ENCODE measurements around the gene CDCA3.

Gene CDCA3

DNA sequence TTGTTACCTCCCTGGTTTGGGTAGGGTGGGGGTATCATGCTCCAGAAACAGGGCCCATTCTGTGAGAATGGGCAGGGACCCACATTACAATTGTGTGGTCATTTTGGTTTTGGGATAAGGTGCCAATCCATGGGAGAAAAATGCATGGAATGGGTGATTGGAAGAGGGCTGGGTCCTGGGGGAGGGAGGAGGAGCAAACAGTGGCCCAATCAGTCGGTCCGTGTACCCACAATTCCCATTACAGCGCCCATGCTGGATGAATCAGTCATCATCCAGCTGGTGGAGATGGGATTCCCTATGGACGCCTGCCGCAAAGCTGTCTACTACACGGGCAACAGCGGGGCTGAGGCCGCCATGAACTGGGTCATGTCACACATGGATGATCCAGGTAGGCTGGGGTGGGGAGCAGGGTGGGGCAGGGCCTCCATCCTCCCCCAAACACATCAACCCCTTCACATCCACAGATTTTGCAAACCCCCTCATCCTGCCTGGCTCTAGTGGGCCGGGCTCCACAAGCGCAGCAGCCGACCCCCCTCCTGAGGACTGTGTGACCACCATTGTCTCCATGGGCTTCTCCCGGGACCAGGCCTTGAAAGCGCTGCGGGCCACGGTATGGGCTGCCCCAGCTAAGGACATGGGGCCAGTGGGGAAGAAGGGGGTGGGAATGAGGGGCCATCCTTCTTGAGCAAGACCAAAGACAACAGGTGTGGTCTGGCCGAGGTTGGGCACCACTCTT lies 12.7 kb upstream of the CDCA3 start:
- H3K4me3 ChIP-seq (ENCODE audit: low read length) = no peak overlapping the region
- no peak overlapping the region for H3K27ac ChIP-seq (ENCODE audit: low read length)
- H3K27me3 ChIP-seq (replicated peaks; ENCODE audit: insufficient read depth, low read length) = no peaks in the 10 kb centered on the region
- TF ChIP-seq EZH2 (optimal IDR thresholded peaks at IDR 0.05; ENCODE audit: low read depth, low read length) (no peak), EZH2phosphoT487 (IDR thresholded peaks at IDR 0.05; ENCODE audit: low read length) (no peak)
- TF ChIP-seq, protein P1, sequence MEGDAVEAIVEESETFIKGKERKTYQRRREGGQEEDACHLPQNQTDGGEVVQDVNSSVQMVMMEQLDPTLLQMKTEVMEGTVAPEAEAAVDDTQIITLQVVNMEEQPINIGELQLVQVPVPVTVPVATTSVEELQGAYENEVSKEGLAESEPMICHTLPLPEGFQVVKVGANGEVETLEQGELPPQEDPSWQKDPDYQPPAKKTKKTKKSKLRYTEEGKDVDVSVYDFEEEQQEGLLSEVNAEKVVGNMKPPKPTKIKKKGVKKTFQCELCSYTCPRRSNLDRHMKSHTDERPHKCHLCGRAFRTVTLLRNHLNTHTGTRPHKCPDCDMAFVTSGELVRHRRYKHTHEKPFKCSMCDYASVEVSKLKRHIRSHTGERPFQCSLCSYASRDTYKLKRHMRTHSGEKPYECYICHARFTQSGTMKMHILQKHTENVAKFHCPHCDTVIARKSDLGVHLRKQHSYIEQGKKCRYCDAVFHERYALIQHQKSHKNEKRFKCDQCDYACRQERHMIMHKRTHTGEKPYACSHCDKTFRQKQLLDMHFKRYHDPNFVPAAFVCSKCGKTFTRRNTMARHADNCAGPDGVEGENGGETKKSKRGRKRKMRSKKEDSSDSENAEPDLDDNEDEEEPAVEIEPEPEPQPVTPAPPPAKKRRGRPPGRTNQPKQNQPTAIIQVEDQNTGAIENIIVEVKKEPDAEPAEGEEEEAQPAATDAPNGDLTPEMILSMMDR (IDR thresholded peaks at IDR 0.05; ENCODE audit: low read length) = no peak
- peaks cover 6% of the 10 kb centered on the region for H3K4me1 ChIP-seq (ENCODE audit: low read length)
- peaks cover 10% of the 10 kb centered on the region for H3F3A ChIP-seq (ENCODE audit: insufficient read depth, low read length)
- H3K9ac ChIP-seq (ENCODE audit: low read length) = no peak overlapping the region
- H3K9me2 ChIP-seq (replicated peaks; ENCODE audit: insufficient read depth, low read length) = no peaks in the 10 kb centered on the region
- no peaks in the 10 kb centered on the region for H3K9me3 ChIP-seq (replicated peaks; ENCODE audit: insufficient read depth, low read length)
- no peak overlapping the region for H2AFZ ChIP-seq (ENCODE audit: low read length)
- H4K20me1 ChIP-seq (ENCODE audit: insufficient read depth, low read length) = peaks cover 7% of the 10 kb centered on the region
- peaks cover 14% of the 10 kb centered on the region for H3K79me2 ChIP-seq (ENCODE audit: low read length)
- H3K4me2 ChIP-seq (ENCODE audit: low read depth, low read length) = no peak overlapping the region
- H3K36me3 ChIP-seq (replicated peaks; ENCODE audit: insufficient read depth, low read length) = peaks cover 5% of the 10 kb centered on the region; the same call in 1 of the 2 replicates
- DNase-seq = no peak

DNA sequence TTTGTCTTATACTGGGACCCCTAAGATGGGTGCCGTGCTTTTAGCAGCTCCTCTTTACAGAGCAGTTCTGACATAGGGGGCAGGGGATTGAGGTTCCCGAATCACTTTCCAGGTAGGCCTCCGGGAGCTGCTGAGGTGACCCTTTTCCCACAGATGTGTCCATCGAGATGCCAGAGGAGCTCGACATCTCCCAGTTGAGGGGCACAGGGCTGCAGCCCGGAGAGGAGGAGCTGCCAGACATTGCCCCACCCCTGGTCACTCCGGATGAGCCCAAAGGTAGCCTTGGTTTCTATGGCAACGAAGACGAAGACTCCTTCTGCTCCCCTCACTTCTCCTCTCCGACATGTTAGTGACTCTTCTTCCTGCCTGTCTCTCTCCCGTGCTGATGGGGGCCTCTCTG lies 11.9 kb upstream of the CDCA3 start:
- TF ChIP-seq EZH2 (optimal IDR thresholded peaks at IDR 0.05; ENCODE audit: low read depth, low read length) = no peak
- TF ChIP-seq, protein P1 (IDR thresholded peaks at IDR 0.05; ENCODE audit: low read length) = no peak
- TF ChIP-seq EZH2phosphoT487 (IDR thresholded peaks at IDR 0.05; ENCODE audit: low read length) = no peak
- Histone ChIP-seq H3K4me3 (ENCODE audit: low read length) (no peak overlapping the region), H3K27me3 (replicated peaks; ENCODE audit: insufficient read depth, low read length) (no peaks in the 10 kb centered on the region)

DNA sequence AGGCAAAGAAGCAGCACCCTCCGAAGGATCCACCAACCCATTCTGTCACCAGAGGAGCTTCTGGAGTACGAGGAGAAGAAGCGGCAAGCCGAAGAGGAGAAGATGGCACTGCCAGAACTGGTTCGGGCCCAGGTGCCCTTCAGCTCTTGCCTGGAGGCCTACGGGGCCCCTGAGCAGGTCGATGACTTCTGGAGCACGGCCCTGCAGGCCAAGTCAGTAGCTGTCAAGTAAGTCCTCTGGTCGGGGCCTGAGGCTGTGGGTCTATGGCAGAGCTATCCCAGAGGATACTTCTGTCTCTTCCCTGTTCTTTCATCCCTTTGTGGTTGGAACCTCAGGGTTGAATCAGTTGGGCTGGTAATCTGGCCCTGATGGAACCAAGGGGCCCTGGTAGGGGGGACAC lies 10.3 kb upstream of the CDCA3 start:
- H3K36me3 ChIP-seq (replicated peaks; ENCODE audit: insufficient read depth, low read length) = peaks cover 17% of the 10 kb centered on the region

More for the DNA sequence above, 11.9 kb upstream of the CDCA3 start:
- Histone ChIP-seq H2AFZ (ENCODE audit: low read length) (no peak overlapping the region), H3K79me2 (ENCODE audit: low read length) (peaks cover 7% of the 10 kb centered on the region), H4K20me1 (ENCODE audit: insufficient read depth, low read length) (peaks cover 1% of the 10 kb centered on the region), H3K27ac (ENCODE audit: low read length) (no peak overlapping the region), H3K4me2 (ENCODE audit: low read depth, low read length) (no peak overlapping the region), H3K9ac (ENCODE audit: low read length) (no peak overlapping the region), H3K4me1 (ENCODE audit: low read length) (peaks cover 5% of the 10 kb centered on the region; the same call in 1 of the 2 replicates), H3K36me3 (replicated peaks; ENCODE audit: insufficient read depth, low read length) (peaks cover 8% of the 10 kb centered on the region), H3K9me3 (replicated peaks; ENCODE audit: insufficient read depth, low read length) (no peaks in the 10 kb centered on the region), H3K9me2 (replicated peaks; ENCODE audit: insufficient read depth, low read length) (no peaks in the 10 kb centered on the region), H3F3A (ENCODE audit: insufficient read depth, low read length) (peaks cover 3% of the 10 kb centered on the region)
- DNase-seq = no peak

More for the DNA sequence above, 10.3 kb upstream of the CDCA3 start:
- Histone ChIP-seq H2AFZ (ENCODE audit: low read length) (no peak overlapping the region), H4K20me1 (ENCODE audit: insufficient read depth, low read length) (no peaks in the 10 kb centered on the region), H3K9ac (ENCODE audit: low read length) (no peak overlapping the region), H3K27ac (ENCODE audit: low read length) (no peak overlapping the region), H3K4me1 (ENCODE audit: low read length) (no peaks in the 10 kb centered on the region), H3F3A (ENCODE audit: insufficient read depth, low read length) (no peaks in the 10 kb centered on the region), H3K79me2 (ENCODE audit: low read length) (0 out of 2 replicates have a peak, but pooled peaks cover under 1% of the 10 kb centered on the region), H3K9me2 (replicated peaks; ENCODE audit: insufficient read depth, low read length) (no peaks in the 10 kb centered on the region), H3K9me3 (replicated peaks; ENCODE audit: insufficient read depth, low read length) (no peaks in the 10 kb centered on the region), H3K4me2 (ENCODE audit: low read depth, low read length) (no peak overlapping the region), H3K27me3 (replicated peaks; ENCODE audit: insufficient read depth, low read length) (no peaks in the 10 kb centered on the region), H3K4me3 (ENCODE audit: low read length) (no peak overlapping the region)
- no peak for DNase-seq
- TF ChIP-seq, protein P1 (IDR thresholded peaks at IDR 0.05; ENCODE audit: low read length) = no peak

All from MM.1S (cell line).